ENCODE results near the gene CCDC89.
"Not testable (repeated sequence)": the region's sequence is repeated elsewhere in the genome, so short reads cannot be mapped to it uniquely, and the experiment has no call there.

The CCDC89 gene

DNA sequence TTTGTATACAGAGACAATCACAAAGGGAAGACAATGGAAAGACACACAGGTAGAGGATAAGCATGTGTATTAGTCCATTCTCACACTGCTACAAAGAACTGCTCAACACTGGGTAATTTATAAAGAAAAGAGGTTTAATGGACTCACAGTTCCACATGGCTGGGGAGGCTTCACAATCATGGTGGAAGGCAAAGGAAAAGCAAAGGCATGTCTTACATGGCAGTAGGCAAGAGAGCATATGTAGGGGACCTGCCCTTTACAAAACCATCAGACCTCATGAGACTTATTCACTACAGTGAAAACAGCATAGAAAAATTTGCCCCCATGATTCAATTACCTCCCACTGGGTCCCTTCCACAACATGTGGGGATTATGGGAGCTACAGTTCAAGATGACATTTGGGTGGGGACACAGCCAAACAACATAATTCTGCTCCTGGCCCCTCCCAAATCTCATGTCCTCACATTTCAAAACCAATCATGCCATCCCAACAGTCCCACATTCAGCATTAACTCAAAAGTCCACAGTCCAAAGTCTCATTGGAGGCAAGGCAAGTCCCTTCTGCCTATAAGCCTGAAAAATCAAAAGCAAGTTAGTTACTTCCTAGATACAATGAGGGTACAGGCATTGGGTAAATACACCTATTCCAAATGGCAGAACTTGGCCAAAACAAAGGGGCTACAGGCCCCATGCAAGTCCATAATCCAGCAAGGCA, 14.9 kb downstream of the CCDC89 start:
- H3K27ac ChIP-seq (ENCODE audit: insufficient read depth in 1 of 2, low read depth in 1 of 2, low read length in 2 of 2, poor library complexity in 1 of 2, severe bottlenecking in 2 of 2); POLR2A ChIA-PET; H3K4me3 ChIP-seq (ENCODE audit: control insufficient read depth in 1 of 7, extremely low read depth in 1 of 7, insufficient read depth in 4 of 7, low read depth in 2 of 7, low read length in 6 of 7); H3K4me1 ChIP-seq (ENCODE audit: control extremely low read depth in 1 of 4, control insufficient read depth in 4 of 4, insufficient read depth in 4 of 4, low read length in 3 of 4); H3K27me3 ChIP-seq (replicated peaks in 2 of 5; ENCODE audit: control insufficient read depth in 4 of 5, insufficient read depth in 5 of 5, low read length in 4 of 5); DNase-seq; H3K36me3 ChIP-seq (ENCODE audit: control insufficient read depth in 4 of 4, insufficient read depth in 4 of 4, low read length in 3 of 4); CTCF ChIA-PET: not testable (repeated sequence)
- peaks cover 0 to 11% (median 4%) of the 10 kb centered on the region in 5 experiments for H3K9me3 ChIP-seq (ENCODE audit: control extremely low read depth in 1 of 5, control insufficient read depth in 4 of 5, insufficient read depth in 2 of 5, low read depth in 1 of 5, low read length in 4 of 5)

DNA sequence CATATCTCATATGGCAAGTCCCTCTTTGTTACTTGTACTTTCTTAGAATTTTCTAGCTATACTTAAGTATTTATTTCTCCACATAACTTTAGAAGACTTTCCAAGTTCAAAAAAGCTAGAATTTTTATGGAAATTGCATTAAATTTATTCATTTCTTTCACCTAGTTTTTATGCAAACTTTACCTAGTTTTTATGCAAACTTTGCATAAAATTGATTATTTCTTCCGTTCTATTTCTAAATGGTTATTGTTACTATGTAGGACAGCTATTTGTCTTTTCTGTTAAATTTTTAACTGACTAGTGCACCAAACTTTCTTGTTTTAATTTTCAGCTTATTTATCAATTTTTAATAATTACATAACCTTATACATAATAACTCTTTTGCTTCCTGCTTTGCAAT, 17.8 kb downstream of the CCDC89 start:
- H3K27ac ChIP-seq (ENCODE audit: insufficient read depth in 1 of 2, low read depth in 1 of 2, low read length in 2 of 2, poor library complexity in 1 of 2, severe bottlenecking in 2 of 2) = no peak overlapping the region
- H3K27me3 ChIP-seq (replicated peaks in 2 of 5; ENCODE audit: control insufficient read depth in 4 of 5, insufficient read depth in 5 of 5, low read length in 4 of 5) = no peaks in the 10 kb centered on the region
- peaks cover 5 to 11% (median 9%) of the 10 kb centered on the region in 4 experiments for H3K4me1 ChIP-seq (ENCODE audit: control extremely low read depth in 1 of 4, control insufficient read depth in 4 of 4, insufficient read depth in 4 of 4, low read length in 3 of 4)
- no peak for DNase-seq
- POLR2A ChIA-PET = no interaction called here
- peaks cover 0 to under 1% (median 0%) of the 10 kb centered on the region in 4 experiments for H3K36me3 ChIP-seq (ENCODE audit: control insufficient read depth in 4 of 4, insufficient read depth in 4 of 4, low read length in 3 of 4)
- no peak overlapping the region for H3K4me3 ChIP-seq (ENCODE audit: control insufficient read depth in 1 of 7, extremely low read depth in 1 of 7, insufficient read depth in 4 of 7, low read depth in 2 of 7, low read length in 6 of 7)
- H3K9me3 ChIP-seq (ENCODE audit: control extremely low read depth in 1 of 5, control insufficient read depth in 4 of 5, insufficient read depth in 2 of 5, low read depth in 1 of 5, low read length in 4 of 5) = peaks cover 0 to 2% (median 0%) of the 10 kb centered on the region in 5 experiments
- CTCF ChIA-PET = interaction anchor here (1.3 to 2.0 kb wide), 2 partner anchors 11 to 19 kb away, joined by 4 to 10 read pairs; no protein-coding TSS in a partner anchor
- no CpG with 5 or more reads among the region's 1 CpG for WGBS (ENCODE audit: insufficient coverage)

GRCh38 chr11:85666687-85667086, 19.3 kb downstream of the CCDC89 start:
- ChIA-PET POLR2A (no interaction called here), CTCF (no interaction called here)
- WGBS (ENCODE audit: insufficient coverage) = no CpG with 5 or more reads among the region's 3 CpGs
- Histone ChIP-seq H3K4me1 (ENCODE audit: control extremely low read depth in 1 of 4, control insufficient read depth in 4 of 4, insufficient read depth in 4 of 4, low read length in 3 of 4) (peaks cover 7 to 23% (median 21%) of the 10 kb centered on the region in 4 experiments), H3K36me3 (ENCODE audit: control insufficient read depth in 4 of 4, insufficient read depth in 4 of 4, low read length in 3 of 4) (peaks cover 0 to 3% (median 0%) of the 10 kb centered on the region in 4 experiments), H3K4me3 (ENCODE audit: control insufficient read depth in 1 of 7, extremely low read depth in 1 of 7, insufficient read depth in 4 of 7, low read depth in 2 of 7, low read length in 6 of 7) (no peak overlapping the region), H3K27ac (ENCODE audit: insufficient read depth in 1 of 2, low read depth in 1 of 2, low read length in 2 of 2, poor library complexity in 1 of 2, severe bottlenecking in 2 of 2) (no peak overlapping the region), H3K27me3 (replicated peaks in 2 of 5; ENCODE audit: control insufficient read depth in 4 of 5, insufficient read depth in 5 of 5, low read length in 4 of 5) (no peaks in the 10 kb centered on the region), H3K9me3 (ENCODE audit: control extremely low read depth in 1 of 5, control insufficient read depth in 4 of 5, insufficient read depth in 2 of 5, low read depth in 1 of 5, low read length in 4 of 5) (no peaks in the 10 kb centered on the region)
- no peak for DNase-seq

DNA sequence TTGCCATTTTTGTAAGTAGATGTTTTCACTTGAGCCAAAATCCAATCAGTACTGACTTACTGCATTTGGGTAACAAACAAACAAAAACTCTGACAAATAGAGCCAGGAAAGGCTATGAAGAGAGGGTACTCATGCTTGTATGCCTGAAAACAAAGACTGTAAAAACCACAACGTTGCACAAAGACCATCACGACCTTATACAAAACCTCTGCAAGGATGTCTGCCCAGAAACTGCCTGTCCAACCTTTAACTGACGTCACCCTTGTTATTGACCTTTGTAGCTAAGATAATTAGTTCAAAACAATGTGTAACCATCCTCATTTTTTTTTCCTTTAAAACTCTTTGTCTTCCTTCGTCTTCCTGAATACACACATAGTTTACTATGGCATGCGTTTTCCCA, 20.3 kb downstream of the CCDC89 start:
- peak in 1 of 3 donors; percentile 18 for DNase-seq
- Histone ChIP-seq H3K4me3 (ENCODE audit: control insufficient read depth in 1 of 7, extremely low read depth in 1 of 7, insufficient read depth in 4 of 7, low read depth in 2 of 7, low read length in 6 of 7) (peak overlapping the region in 3 of 7 experiments; percentile 88 to 99 (median 92)), H3K27me3 (replicated peaks in 2 of 5; ENCODE audit: control insufficient read depth in 4 of 5, insufficient read depth in 5 of 5, low read length in 4 of 5) (no peaks in the 10 kb centered on the region), H3K36me3 (ENCODE audit: control insufficient read depth in 4 of 4, insufficient read depth in 4 of 4, low read length in 3 of 4) (peaks cover 0 to 7% (median under 1%) of the 10 kb centered on the region in 4 experiments), H3K4me1 (ENCODE audit: control extremely low read depth in 1 of 4, control insufficient read depth in 4 of 4, insufficient read depth in 4 of 4, low read length in 3 of 4) (peaks cover 10 to 29% (median 24%) of the 10 kb centered on the region in 4 experiments), H3K9me3 (ENCODE audit: control extremely low read depth in 1 of 5, control insufficient read depth in 4 of 5, insufficient read depth in 2 of 5, low read depth in 1 of 5, low read length in 4 of 5) (no peaks in the 10 kb centered on the region), H3K27ac (ENCODE audit: insufficient read depth in 1 of 2, low read depth in 1 of 2, low read length in 2 of 2, poor library complexity in 1 of 2, severe bottlenecking in 2 of 2) (peak overlapping the region in 1 of 2 experiments; percentile 98)
- 85% methylated on average over 4 of the region's 5 CpGs for WGBS (ENCODE audit: insufficient coverage)
- POLR2A ChIA-PET = no interaction called here
- CTCF ChIA-PET = interaction anchor here (0.9 kb wide), 1 partner anchor 19 kb away, joined by 3 read pairs; no protein-coding TSS in a partner anchor

DNA sequence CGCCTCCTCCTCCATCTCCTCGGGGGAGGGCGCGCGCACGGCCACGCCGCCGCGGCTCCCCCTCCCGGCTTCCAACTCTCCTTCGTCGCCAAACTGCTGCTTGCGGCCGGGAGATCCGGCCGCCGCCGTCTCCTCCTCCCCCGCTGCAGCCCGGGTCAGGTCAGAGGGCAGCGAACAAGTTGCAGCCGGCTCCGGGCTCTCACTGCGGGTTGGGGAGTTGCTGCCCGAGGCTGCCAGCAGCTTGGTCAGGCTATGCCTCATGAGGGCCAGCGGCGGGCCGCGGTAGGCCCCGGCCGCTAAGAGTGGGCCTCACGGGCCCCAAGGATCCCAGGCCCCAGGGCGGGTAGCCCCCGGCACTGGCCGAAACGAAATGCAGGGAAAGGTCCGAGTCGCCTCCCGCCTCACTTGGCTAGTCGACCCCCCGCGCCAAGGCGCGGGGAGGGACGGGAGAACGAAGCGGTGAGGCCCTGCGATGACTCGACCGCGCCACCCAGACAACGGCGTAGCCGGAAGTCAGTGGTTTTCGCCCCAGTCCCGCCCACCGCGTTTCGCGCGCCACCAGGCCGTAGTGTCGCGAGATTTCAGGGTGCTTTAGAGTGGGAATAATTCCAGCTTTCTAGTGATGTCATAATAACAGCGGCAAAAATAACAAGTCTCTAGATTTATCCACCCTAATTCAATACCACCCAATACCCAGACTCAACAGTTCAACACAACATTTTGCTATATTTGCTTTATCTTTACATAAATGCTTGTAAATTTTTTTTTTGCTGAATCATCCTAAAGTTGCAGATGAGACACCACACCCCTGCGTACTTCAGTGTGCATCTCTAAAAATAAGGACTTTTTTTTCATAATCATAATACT, 21.1 kb downstream of the CCDC89 start, which contains the start of gene CREBZF:
TSS of gene CREBZF (minus strand) at position 515 of the 867 bp plus-strand sequence. CDS start at position 261, 254 bp downstream.
- WGBS (ENCODE audit: insufficient coverage) = 0% methylated on average over 54 of the region's 67 CpGs
- POLR2A ChIA-PET = interaction anchor here (0.5 to 0.9 kb wide), 4 partner anchors 15 to 37 kb away, joined by 3 to 5 read pairs (median 3); partner anchors contain the start of gene TMEM126B

GRCh38 chr11:85663753-85664614, 22.0 kb downstream of the CCDC89 start:
- peak; percentile 88 to 93 (median 92) for DNase-seq
- Histone ChIP-seq H3K4me3 (ENCODE audit: control insufficient read depth in 1 of 7, extremely low read depth in 1 of 7, insufficient read depth in 4 of 7, low read depth in 2 of 7, low read length in 6 of 7) (peak overlapping the region; percentile 85 to 99 (median 95)), H3K27ac (ENCODE audit: insufficient read depth in 1 of 2, low read depth in 1 of 2, low read length in 2 of 2, poor library complexity in 1 of 2, severe bottlenecking in 2 of 2) (peak overlapping the region; percentile 93 to 98), H3K4me1 (ENCODE audit: control extremely low read depth in 1 of 4, control insufficient read depth in 4 of 4, insufficient read depth in 4 of 4, low read length in 3 of 4) (peaks cover 10 to 33% (median 25%) of the 10 kb centered on the region in 4 experiments), H3K36me3 (ENCODE audit: control insufficient read depth in 4 of 4, insufficient read depth in 4 of 4, low read length in 3 of 4) (peaks cover 2 to 21% (median 9%) of the 10 kb centered on the region in 4 experiments), H3K9me3 (ENCODE audit: control extremely low read depth in 1 of 5, control insufficient read depth in 4 of 5, insufficient read depth in 2 of 5, low read depth in 1 of 5, low read length in 4 of 5) (no peaks in the 10 kb centered on the region), H3K27me3 (replicated peaks in 2 of 5; ENCODE audit: control insufficient read depth in 4 of 5, insufficient read depth in 5 of 5, low read length in 4 of 5) (no peaks in the 10 kb centered on the region)
- ChIA-PET POLR2A (interaction anchor here (0.5 to 0.7 kb wide), 2 partner anchors 28 to 34 kb away, joined by 3 to 5 read pairs; no protein-coding TSS in a partner anchor), CTCF (interaction anchor here (1.0 to 1.7 kb wide), 6 partner anchors 10 to 37 kb away, joined by 3 to 10 read pairs (median 6); partner anchors contain the start of genes DLG2 and TMEM126A)
- under 1% methylated on average over 71 of the region's 73 CpGs for WGBS (ENCODE audit: insufficient coverage)

More for the DNA sequence above, 21.1 kb downstream of the CCDC89 start, which contains the start of gene CREBZF:
- CTCF ChIA-PET = interaction anchor here (0.9 to 1.7 kb wide), 6 partner anchors 11 to 27 kb away, joined by 3 to 10 read pairs (median 3); no protein-coding TSS in a partner anchor
- no peaks in the 10 kb centered on the region for H3K27me3 ChIP-seq (replicated peaks in 2 of 5; ENCODE audit: control insufficient read depth in 4 of 5, insufficient read depth in 5 of 5, low read length in 4 of 5)
- H3K9me3 ChIP-seq (ENCODE audit: control extremely low read depth in 1 of 5, control insufficient read depth in 4 of 5, insufficient read depth in 2 of 5, low read depth in 1 of 5, low read length in 4 of 5) = no peaks in the 10 kb centered on the region
- H3K4me3 ChIP-seq (ENCODE audit: control insufficient read depth in 1 of 7, extremely low read depth in 1 of 7, insufficient read depth in 4 of 7, low read depth in 2 of 7, low read length in 6 of 7) = peak within 1 kb of the TSS; percentile 85 to 99 (median 95)
- peak within 1 kb of the TSS; percentile 93 to 98 for H3K27ac ChIP-seq (ENCODE audit: insufficient read depth in 1 of 2, low read depth in 1 of 2, low read length in 2 of 2, poor library complexity in 1 of 2, severe bottlenecking in 2 of 2)
- peak; percentile 93 to 97 (median 96) for DNase-seq
- H3K36me3 ChIP-seq (ENCODE audit: control insufficient read depth in 4 of 4, insufficient read depth in 4 of 4, low read length in 3 of 4) = peaks cover 2 to 16% (median 4%) of the 10 kb centered on the region in 4 experiments
- H3K4me1 ChIP-seq (ENCODE audit: control extremely low read depth in 1 of 4, control insufficient read depth in 4 of 4, insufficient read depth in 4 of 4, low read length in 3 of 4) = peaks cover 10 to 33% (median 25%) of the 10 kb centered on the region in 4 experiments
